22Rv1 (cell line): ENCODE measurements around the gene GFPT2.

ENCODE experiments used
- CTCF ChIP-seq: fragments of 450-650 bp; IDR thresholded peaks from 2 replicates; pipeline ENCODE4 v1.5.1; 2017; ENCODE audit warnings: mild to moderate bottlenecking
- ZFX ChIP-seq: fragments of 450-650 bp; IDR thresholded peaks from 2 replicates; pipeline ENCODE4 v1.6.1; 2017; ENCODE audit warnings: antibody characterized with exemption, borderline replicate concordance

- TF ChIP-seq CTCF (no peak), ZFX (no peak)
These were observed 47.7 kb downstream of the GFPT2 start for GRCh38 chr5:180305481-180305880.
